Kidney (tissue), 14 donors: ENCODE results near the gene OSR1. TPM values are rescaled to one million over a fixed set of nuclear protein-coding genes. Genes with fewer than 3 reads are reported as not detected.

Experiments
- DNase-seq, 5 donors: peaks; one replicate each; pipeline ENCODE4 v3.0.0-alpha.2; 2013 to 2020
- FAIRE-seq: peaks from 2 replicates; lab custom pipeline; 2012; peaks lifted over from hg19 to GRCh38; lab: Jason Lieb, UNC
- H3K27ac ChIP-seq, 2 donors: one replicate each; pipeline ENCODE4 v1.7.0; 2013; ENCODE audit warnings: low read depth in 2 of 2, low read length in 2 of 2, inconsistent platforms in 1 of 2
- H3K27me3 ChIP-seq: one replicate; pipeline ENCODE4 v1.7.1; 2013; ENCODE audit warnings: low read length, inconsistent platforms; ENCODE audit not compliant: control insufficient read depth, insufficient read depth
- H3K36me3 ChIP-seq, 3 donors: one replicate each; pipeline versions ENCODE4 v1.7.0 to v1.7.1; 2013; ENCODE audit warnings: low read length in 3 of 3, control low read depth in 1 of 3, inconsistent platforms in 1 of 3; ENCODE audit not compliant: insufficient read depth in 3 of 3, control insufficient read depth in 2 of 3
- H3K4me1 ChIP-seq, 3 donors: one replicate each; pipeline versions ENCODE4 v1.7.0 to v1.7.1; 2013; ENCODE audit warnings: low read length in 3 of 3, inconsistent platforms in 1 of 3, low read depth in 1 of 3; ENCODE audit not compliant: control insufficient read depth in 2 of 3, insufficient read depth in 2 of 3
- H3K4me3 ChIP-seq, 3 donors: one replicate each; pipeline versions ENCODE4 v1.7.0 to v1.8.1; 2013; ENCODE audit warnings: low read length in 3 of 3, control low read depth in 1 of 3, inconsistent platforms in 1 of 3
- H3K9ac ChIP-seq, 3 donors: one replicate each; pipeline versions ENCODE4 v1.7.0 to v1.7.1; 2013; ENCODE audit warnings: low read length in 3 of 3, control low read depth in 1 of 3, inconsistent platforms in 1 of 3
- H3K9me3 ChIP-seq, 3 donors: one replicate each; pipeline versions ENCODE4 v1.7.0 to v1.7.1; 2013; ENCODE audit warnings: low read length in 3 of 3, control low read depth in 1 of 3, inconsistent platforms in 1 of 3; ENCODE audit not compliant: control insufficient read depth in 2 of 3, insufficient read depth in 1 of 3
- CTCF ChIP-seq: IDR thresholded peaks from 3 replicates; pipeline ENCODE4 v1.5.1; 2012; ENCODE audit warnings: mild to moderate bottlenecking, moderate library complexity, borderline replicate concordance; ENCODE audit not compliant: insufficient read depth; ENCODE audit errors: extremely low read depth
- intact Hi-C: fragments of 100-400 bp; cut with DNase I; formaldehyde crosslinking; loops from one replicate; pipeline ENCODE4 v1.11.1; 2022
- polyA plus RNA-seq: library from polyadenylated mRNA; stranded (reverse); fragments of 350-450 nt; fragmentation: Illumina TruSeq; extraction: RNeasy Lipid Tissue Mini Kit (QIAGEN cat#74804); gene quantifications from one replicate; pipeline ENCODE4 v1.2.3, GENCODE V29; 2014; ENCODE audit warnings: low read depth, low replicate concordance; ENCODE audit not compliant: insufficient read depth
- total RNA-seq: library from RNA; stranded (reverse); fragmentation: NEBNext Ultra II Directional; extraction: Animal tissue kit (Norgen Biotek cat#: 25700); gene quantifications from one replicate; pipeline ENCODE4 v1.2.1, GENCODE V29; 2021
- donor health status: control.
- donor health status: control.
- donor health status: control.
- donor health status: control.
- donor health status: control.
- donor health status: DM: yes; HTN: yes; CAD: no.
- donor health status: Normal renal cell carcinoma (clear cell type).

OSR1 gene
- total and polyA plus RNA-seq, 2 donors from 2014 or later = 0.99 to 1.6 TPM

- H3K27me3 ChIP-seq = peaks cover 9% of the 10 kb centered on the region
- H3K4me1 ChIP-seq = peaks cover 0 to 4% (median 0%) of the 10 kb centered on the region in 3 donors
- no peak overlapping the region for H3K9ac ChIP-seq
- FAIRE-seq (no peak), DNase-seq (no peak)
- no peaks in the 10 kb centered on the region for H3K9me3 ChIP-seq
- intact Hi-C loops = loop anchor here (10.0 kb wide), 1 partner anchor 497 kb away; no protein-coding TSS in a partner anchor
- no peak overlapping the region for H3K27ac ChIP-seq
- no peak overlapping the region for H3K4me3 ChIP-seq
- TF ChIP-seq CTCF = no peak
- no peaks in the 10 kb centered on the region for H3K36me3 ChIP-seq
Observed at GRCh38 chr2:19367326-19367725, 8.9 kb upstream of the OSR1 start.

- Histone ChIP-seq H3K36me3 (no peaks in the 10 kb centered on the region), H3K27me3 (peaks cover 24% of the 10 kb centered on the region), H3K9ac (no peak overlapping the region), H3K27ac (no peak overlapping the region), H3K4me1 (peaks cover 0 to 6% (median 0%) of the 10 kb centered on the region in 3 donors), H3K9me3 (no peaks in the 10 kb centered on the region), H3K4me3 (no peak overlapping the region)
- DNase-seq (no peak), FAIRE-seq (no peak)
- intact Hi-C loops = loop anchor here (10.0 kb wide), 1 partner anchor 500 kb away; no protein-coding TSS in a partner anchor
- no peak for TF ChIP-seq CTCF
Observed at GRCh38 chr2:19365126-19365525, 6.7 kb upstream of the OSR1 start.

- H3K4me3 ChIP-seq = no peak overlapping the region
- intact Hi-C loops = loop anchor here (10.0 kb wide), 1 partner anchor 501 kb away; no protein-coding TSS in a partner anchor
- no peak for FAIRE-seq
Observed at GRCh38 chr2:19364014-19364413, 5.6 kb upstream of the OSR1 start.

More at GRCh38 chr2:19364014-19364413, 5.6 kb upstream of the OSR1 start:
- Histone ChIP-seq H3K4me1 (peaks cover 0 to 7% (median 0%) of the 10 kb centered on the region in 3 donors), H3K9ac (no peak overlapping the region), H3K36me3 (no peaks in the 10 kb centered on the region), H3K9me3 (no peaks in the 10 kb centered on the region), H3K27me3 (peaks cover 34% of the 10 kb centered on the region), H3K27ac (no peak overlapping the region)
- no peak for TF ChIP-seq CTCF
- DNase-seq = no peak
